ENCODE measurements around the gene CRACR2A. TPM values are rescaled to one million over a fixed set of nuclear protein-coding genes. Genes with fewer than 3 reads are reported as not detected.

Gene CRACR2A
- total and polyA plus RNA-seq, 2 of the 4 experiments (the other 2 are of a cell fraction): 0.54 to 0.60 TPM

GRCh38 chr12:3596703-3597415 is 156.1 kb downstream of the CRACR2A start:
- no peak overlapping the region for H4K8ac ChIP-seq (ENCODE audit: low read depth in 2 of 2, low read length in 2 of 2)
- no peak overlapping the region for H3K14ac ChIP-seq (replicated peaks; ENCODE audit: low read depth, low read length)
- H3K79me1 ChIP-seq (ENCODE audit: low read depth in 1 of 2, low read length in 2 of 2): no peaks in the 10 kb centered on the region
- in situ Hi-C loops (cut with MboI; ENCODE audit: low sequenced_read_pairs) (no loop called here), intact Hi-C loops (cut with micrococcal nuclease) (no loop called here), dilution Hi-C loops (cut with HindIII; ENCODE audit: low sequenced_read_pairs, unreplicated experiment) (no loop called here)
- ChIA-PET POLR2A (ENCODE audit: unreplicated experiment) (no interaction called here), CTCF (no interaction called here)
- TF ChIP-seq CHD1 (IDR thresholded peaks at IDR 0.05; ENCODE audit: low read depth, low read length) (no peak), RCOR1 (IDR thresholded peaks at IDR 0.05; ENCODE audit: insufficient replicate concordance, low read length) (no peak), SMC3 (IDR thresholded peaks at IDR 0.05; ENCODE audit: low read depth, low read length) (no peak), CEBPB (IDR thresholded peaks at IDR 0.05; ENCODE audit: low read depth, low read length) (no peak), MAFK (IDR thresholded peaks at IDR 0.05; ENCODE audit: low read depth, low read length) (no peak), RFX5 (IDR thresholded peaks at IDR 0.05; ENCODE audit: low read depth, low read length) (no peak), MXI1 (IDR thresholded peaks at IDR 0.05; ENCODE audit: borderline replicate concordance, low read depth, low read length) (no peak), CTCF (conservative IDR thresholded peaks at IDR 0.05; ENCODE audit: low read depth, low read length) (no peak)
- H3K4me2 ChIP-seq (ENCODE audit: low read depth, low read length): no peak overlapping the region
- no peaks in the 10 kb centered on the region; the same call in 1 of the 2 replicates for H3K27me3 ChIP-seq (ENCODE audit: control insufficient read depth, insufficient read depth, low read length)
- no peak overlapping the region for H3K9ac ChIP-seq (ENCODE audit: low read depth, low read length)
- no peak overlapping the region for H3K4ac ChIP-seq (ENCODE audit: low read depth, low read length)
- no peak overlapping the region for H3K27ac ChIP-seq (ENCODE audit: insufficient read depth, low read length)
- no peak overlapping the region for H2BK15ac ChIP-seq (ENCODE audit: low read depth, low read length)
- no peaks in the 10 kb centered on the region for H3K4me1 ChIP-seq (ENCODE audit: control insufficient read depth, insufficient read depth, low read length)
- no peak overlapping the region for H2BK5ac ChIP-seq (ENCODE audit: low read depth, low read length, poor library complexity, severe bottlenecking)
- H3K56ac ChIP-seq (ENCODE audit: extremely low read depth, insufficient read depth, low read length): no peak overlapping the region
- no peak overlapping the region for H3K18ac ChIP-seq (ENCODE audit: low read depth, low read length)
- H4K5ac ChIP-seq (ENCODE audit: low read depth, low read length): no peak overlapping the region
- no peak overlapping the region for H2AK5ac ChIP-seq (ENCODE audit: low read depth, low read length)
- H2BK20ac ChIP-seq (ENCODE audit: low read depth, low read length): no peak overlapping the region
- no peak overlapping the region for H2AK9ac ChIP-seq (replicated peaks; ENCODE audit: low read depth, low read length, poor library complexity)
- H3K23ac ChIP-seq (ENCODE audit: low read depth, low read length): no peak overlapping the region
- BruUV-seq (replicated peaks): no TSS peak
- no peak overlapping the region for H3K4me3 ChIP-seq (ENCODE audit: insufficient read depth, low read depth, low read length)
- WGBS, 2 experiments (ENCODE audit: extremely low coverage in 2 of 2, insufficient read length in 1 of 2): 65% methylated on average over 4 of the region's 8 CpGs; no CpG with 5 or more reads in 1 of the 2 experiments
- H3K36me3 ChIP-seq (ENCODE audit: control insufficient read depth, insufficient read depth, low read length): no peaks in the 10 kb centered on the region
- no peak overlapping the region for H2BK120ac ChIP-seq (ENCODE audit: low read depth, low read length)
- no peak for ATAC-seq (ENCODE audit: low read depth)
- H4K91ac ChIP-seq (ENCODE audit: insufficient read depth, low read depth, low read length): no peak overlapping the region
- no peaks in the 10 kb centered on the region for H3K9me3 ChIP-seq (ENCODE audit: control insufficient read depth, insufficient read depth, low read length)
- DNase-seq: no peak
- no peaks in the 10 kb centered on the region for H4K20me1 ChIP-seq (ENCODE audit: insufficient read depth, low read length)
- H3K9me1 ChIP-seq (ENCODE audit: insufficient read depth, low read length): no peaks in the 10 kb centered on the region
- H2AFZ ChIP-seq (replicated peaks; ENCODE audit: low read length, poor library complexity): no peak overlapping the region

Measured in IMR-90 (cell line).